K562 (cell line): ENCODE data around the gene PRKAR1B. TPM values are rescaled to one million over a fixed set of nuclear protein-coding genes. Genes with fewer than 3 reads are reported as not detected.

ENCODE experiments used
- ATAC-seq: fragments of 200-7000 bp; cut with Tn5 transposase; 3 replicates; pipeline ENCODE4 v1.9.1; 2020; ENCODE audit warnings: moderate library complexity
- BruUV-seq: library from RNA; stranded (reverse); fragments of 400-500 nt; replicated peaks from 2 replicates; lab custom pipeline; 2021; lab: Mats Ljungman, UMichigan
- CTCF ChIA-PET: fragments of 300-600 bp; formaldehyde crosslinking; extraction: SDS; loops from one replicate; lab custom pipeline; 2021; ENCODE audit warnings: low intra/inter-chr PET ratio; lab: Yijun Ruan, JAX
- POLR2A ChIA-PET: fragments of 300-600, 350-650 bp; sonication (Branson Sonifier 250); formaldehyde crosslinking; extraction: SDS; loops from one replicate; lab custom pipeline; 2021; ENCODE audit warnings: antibody characterized with exemption, inconsistent platforms; lab: Yijun Ruan, JAX
- DNase-seq, 4 experiments: peaks; one replicate each; pipeline versions ENCODE4 v3.0.0 to v3.0.0-alpha.2; 2011 to 2018; ENCODE audit warnings: low spot score in 3 of 4, mixed read lengths in 3 of 4; ENCODE audit errors: extremely low read depth in 1 of 4
- FAIRE-seq: peaks from 2 replicates; lab custom pipeline; 2011; peaks lifted over from hg19 to GRCh38; lab: Jason Lieb, UNC
- H2AFZ ChIP-seq: 2 replicates; pipeline ENCODE4 v1.6.0; 2011; ENCODE audit warnings: low read depth, low read length, control low read depth, inconsistent platforms
- H3K27ac ChIP-seq: fragments of 200-600 bp; 3 replicates; pipeline ENCODE4 v1.8.0; 2011; ENCODE audit warnings: low read depth, mild to moderate bottlenecking, control low read depth, inconsistent platforms, low read length, moderate library complexity, mixed read lengths; ENCODE audit errors: extremely low read depth
- H3K27me3 ChIP-seq, 2 experiments: fragments of 300-600 bp in 1 of 2; 2 replicates in 1 of 2; 3 replicates in 1 of 2; pipeline versions ENCODE4 v1.6.0 to v1.8.0; 2011; ENCODE audit warnings: inconsistent platforms in 2 of 2, low read length in 2 of 2, mild to moderate bottlenecking in 1 of 2, mixed read lengths in 1 of 2, moderate library complexity in 1 of 2; ENCODE audit not compliant: control insufficient read depth in 2 of 2, insufficient read depth in 2 of 2
- H3K36me3 ChIP-seq: fragments of 300-600 bp; 3 replicates; pipeline ENCODE4 v1.8.0; 2011; ENCODE audit warnings: mild to moderate bottlenecking, low read length, inconsistent platforms; ENCODE audit not compliant: control insufficient read depth, insufficient read depth
- H3K4me1 ChIP-seq, 2 experiments: fragments of 200-600 bp in 1 of 2; replicated peaks in 1 of 2; 2 replicates in 1 of 2; 3 replicates in 1 of 2; pipeline versions ENCODE4 v1.5.1 to v1.8.0; 2011; ENCODE audit warnings: inconsistent platforms in 2 of 2, low read length in 2 of 2, mild to moderate bottlenecking in 1 of 2, mixed read lengths in 1 of 2, moderate library complexity in 1 of 2; ENCODE audit not compliant: control insufficient read depth in 2 of 2, insufficient read depth in 2 of 2
- H3K4me2 ChIP-seq: 2 replicates; pipeline ENCODE4 v1.6.1; 2011; ENCODE audit warnings: low read length, control low read depth, inconsistent platforms, mixed read lengths; ENCODE audit not compliant: insufficient read depth
- H3K4me3 ChIP-seq: fragments of 200-600 bp; sonication (generic), shearing (Covaris generic); 2 replicates; pipeline ENCODE4 v1.5.1; 2016; ENCODE audit warnings: control low read depth, inconsistent platforms
- H3K79me2 ChIP-seq: fragments of 200-600 bp; 3 replicates; pipeline ENCODE4 v1.8.0; 2011; ENCODE audit warnings: low read length, inconsistent platforms; ENCODE audit not compliant: control insufficient read depth, insufficient read depth
- H3K9ac ChIP-seq, 2 experiments: 2 replicates each; pipeline versions ENCODE4 v1.6.0 to v1.6.1; 2011; ENCODE audit warnings: low read depth in 2 of 2, low read length in 2 of 2, control low read depth in 1 of 2, inconsistent platforms in 1 of 2, mild to moderate bottlenecking in 1 of 2, mixed read lengths in 1 of 2; ENCODE audit not compliant: insufficient read depth in 1 of 2
- H3K9me1 ChIP-seq: one replicate; pipeline ENCODE4 v1.6.0; 2011; ENCODE audit warnings: inconsistent platforms, mild to moderate bottlenecking, low read length, moderate library complexity; ENCODE audit not compliant: control insufficient read depth, insufficient read depth
- H3K9me3 ChIP-seq: replicated peaks from 2 replicates; pipeline ENCODE4 v1.5.1; 2011; ENCODE audit warnings: low read depth, low read length, inconsistent platforms; ENCODE audit not compliant: control insufficient read depth, insufficient read depth
- H4K20me1 ChIP-seq: replicated peaks from 2 replicates; pipeline ENCODE4 v1.6.1; 2011; ENCODE audit warnings: low read length, inconsistent platforms, mixed read lengths; ENCODE audit not compliant: control insufficient read depth, insufficient read depth
- BACH1 ChIP-seq: fragments of 200-800 bp; sonication (Bioruptor generic); IDR thresholded peaks from 2 replicates; pipeline ENCODE4 v1.6.1; 2016; ENCODE audit warnings: missing genetic modification characterization, missing compliant biosample characterization
- BHLHE40 ChIP-seq: IDR thresholded peaks from 2 replicates; pipeline ENCODE4 v1.6.1; 2011; ENCODE audit warnings: low read length, improper control_type of control experiment
- GTF2B ChIP-seq: IDR thresholded peaks from 2 replicates; pipeline ENCODE4 v1.6.1; 2011; ENCODE audit not compliant: insufficient read length; ENCODE audit errors: extremely low read depth
- MAFG ChIP-seq: fragments of 450-650 bp; conservative IDR thresholded peaks from 2 replicates; pipeline ENCODE4 v1.6.1; 2016; ENCODE audit warnings: missing genetic modification characterization, missing compliant biosample characterization
- MECOM ChIP-seq: fragments of 250-450 bp; sonication (Bioruptor Pico); IDR thresholded peaks from 2 replicates; pipeline ENCODE4 v1.8.0; 2022; ENCODE audit warnings: inconsistent platforms
- POLR2A ChIP-seq: fragments of 450-650 bp; conservative IDR thresholded peaks from 2 replicates; pipeline ENCODE4 v1.6.1; 2016
- ZBTB9 ChIP-seq: fragments of 450-650 bp; formaldehyde crosslinking; IDR thresholded peaks from 2 replicates; pipeline ENCODE4 v1.4.0; 2020; ENCODE audit warnings: mild to moderate bottlenecking, moderate library complexity
- WGBS: fragments of 100-300 bp; shearing (Covaris generic); methylation state at CpG from one replicate; pipeline ENCODE4 v1.1.6; 2016; ENCODE audit warnings: low coverage, mixed read lengths; ENCODE audit not compliant: insufficient coverage; ENCODE audit errors: missing lambda C conversion rate; 5-methylcytosine and 5-hydroxymethylcytosine counted together
- in situ Hi-C: fragments of 300-500 bp; cut with MboI; formaldehyde crosslinking; loops from 4 replicates; pipeline ENCODE4 v1.15.0; 2018; ENCODE audit warnings: inconsistent platforms, mixed read lengths
- intact Hi-C: fragments of 100-400 bp; cut with micrococcal nuclease; formaldehyde crosslinking; loops from 2 replicates; pipeline ENCODE4 v1.14.2; 2022
- polyA plus RNA-seq, 8 experiments: library from polyadenylated mRNA; depleted of rRNA in 4 of 8; stranded (reverse) in 5 of 8; unstranded in 3 of 8; fragments of >200 nt; fragmentation: Nextera tagmentation in 2 of 8; fragmentation: Illumina TruSeq in 1 of 8; extraction: Ambion mirVana in 2 of 8; extraction: Trizol in 1 of 8; gene quantifications; 2 replicates each; pipeline versions ENCODE4 v1.2.1 to v1.2.3, GENCODE V29; 2011 to 2014; ENCODE audit warnings: inconsistent platforms in 1 of 8, missing spikeins in 1 of 8
- total RNA-seq, 7 experiments: library from RNA; depleted of rRNA in 6 of 7; stranded (reverse); fragments of >200 nt in 6 of 7; fragmentation: Illumina TruSeq in 2 of 7; extraction: Trizol in 2 of 7; gene quantifications; 2 replicates each; pipeline versions ENCODE4 v1.2.1 to v1.2.3, GENCODE V29; 2011 to 2021; ENCODE audit warnings: low replicate concordance in 1 of 7
- TF ChIP-seq, protein P1 (sequence below): sonication (generic); formaldehyde crosslinking; IDR thresholded peaks from 2 replicates; pipeline ENCODE4 v1.8.0; 2023; ENCODE audit warnings: mild to moderate bottlenecking, missing genetic modification reagents

Gene PRKAR1B
- total and polyA plus RNA-seq, 9 of the 15 experiments (the other 6 are each of a cell fraction or from before 2014, with no cell fraction given): 0.99 to 30.5 (median 12.7) TPM

DNA sequence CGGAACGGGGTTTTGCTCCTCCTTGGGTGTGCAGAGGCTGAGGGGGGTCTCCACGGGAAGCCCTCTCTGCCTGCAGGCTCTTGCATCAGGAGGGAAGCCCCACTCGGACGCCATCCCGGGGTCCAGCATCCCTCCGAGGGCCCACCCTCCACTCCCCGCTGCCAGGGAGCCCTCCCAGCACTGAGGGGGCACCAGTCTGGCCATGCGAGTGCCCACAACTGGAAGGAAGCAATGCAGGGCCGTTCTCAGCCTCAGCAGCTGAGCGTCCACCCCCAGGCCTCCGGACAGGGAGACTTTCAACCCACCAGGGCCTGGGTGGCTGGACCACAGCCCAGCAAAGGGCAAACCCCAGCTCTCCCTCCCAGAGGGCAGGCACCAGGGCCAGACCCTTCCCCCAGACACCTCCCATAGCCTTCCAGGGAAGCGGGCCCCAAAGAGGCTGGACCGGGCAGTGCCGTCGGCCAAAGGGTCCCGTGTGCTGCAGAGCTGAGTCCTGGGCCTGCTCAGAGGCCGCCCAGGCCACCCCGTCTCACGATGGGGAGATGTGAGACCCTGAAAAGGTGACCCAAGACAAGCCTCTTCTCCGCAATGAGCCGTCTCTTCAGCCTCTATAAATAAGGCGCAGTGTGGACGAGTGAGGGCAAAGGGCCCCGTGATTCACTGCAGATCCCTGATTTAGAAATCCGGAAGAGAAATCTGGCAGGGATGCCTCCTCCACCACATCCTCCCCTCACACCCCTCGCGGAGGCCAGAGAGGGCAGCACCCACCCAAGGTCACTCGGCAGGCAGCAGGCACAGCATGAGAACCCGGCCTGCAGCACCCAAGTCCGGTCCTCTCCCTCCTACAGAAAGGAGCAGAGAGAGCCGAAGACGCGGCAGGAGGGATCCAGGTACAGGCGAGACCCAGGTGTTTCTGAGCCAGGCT is 82.4 kb downstream of the PRKAR1B start:
- no peak overlapping the region for H2AFZ ChIP-seq
- H3K4me1 ChIP-seq: peaks cover 0 to 4% of the 10 kb centered on the region in 2 experiments; a peak in 2 of 5 replicates
- no TSS peak for BruUV-seq
- intact Hi-C loops: no loop called here
- FAIRE-seq (no peak), ATAC-seq (no peak), DNase-seq (no peak)
- H3K9me3 ChIP-seq: no peaks in the 10 kb centered on the region
- H3K9ac ChIP-seq: no peak overlapping the region
- H4K20me1 ChIP-seq: no peaks in the 10 kb centered on the region
- H3K4me3 ChIP-seq: no peak overlapping the region
- TF ChIP-seq POLR2A (no peak), MAFG (tag) (no peak), BHLHE40 (no peak), BACH1 (tag) (no peak), GTF2B (no peak), ZBTB9 (CRISPR knock-in tag) (no peak), MECOM (CRISPR knock-in tag) (no peak)
- TF ChIP-seq, protein P1, sequence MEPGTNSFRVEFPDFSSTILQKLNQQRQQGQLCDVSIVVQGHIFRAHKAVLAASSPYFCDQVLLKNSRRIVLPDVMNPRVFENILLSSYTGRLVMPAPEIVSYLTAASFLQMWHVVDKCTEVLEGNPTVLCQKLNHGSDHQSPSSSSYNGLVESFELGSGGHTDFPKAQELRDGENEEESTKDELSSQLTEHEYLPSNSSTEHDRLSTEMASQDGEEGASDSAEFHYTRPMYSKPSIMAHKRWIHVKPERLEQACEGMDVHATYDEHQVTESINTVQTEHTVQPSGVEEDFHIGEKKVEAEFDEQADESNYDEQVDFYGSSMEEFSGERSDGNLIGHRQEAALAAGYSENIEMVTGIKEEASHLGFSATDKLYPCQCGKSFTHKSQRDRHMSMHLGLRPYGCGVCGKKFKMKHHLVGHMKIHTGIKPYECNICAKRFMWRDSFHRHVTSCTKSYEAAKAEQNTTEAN (CRISPR knock-in tag): no peak
- CTCF ChIA-PET: no interaction called here
- WGBS: 91% methylated on average over 26 of the region's 35 CpGs
- H3K79me2 ChIP-seq: no peaks in the 10 kb centered on the region
- H3K36me3 ChIP-seq: no peaks in the 10 kb centered on the region
- no peak overlapping the region for H3K27ac ChIP-seq
- POLR2A ChIA-PET: no interaction called here
- no peaks in the 10 kb centered on the region for H3K9me1 ChIP-seq
- in situ Hi-C loops: no loop called here
- no peak overlapping the region for H3K4me2 ChIP-seq
- H3K27me3 ChIP-seq: no peaks in the 10 kb centered on the region
